OCI-LY1 (cell line): ENCODE results near the gene DGCR2.
"Not testable (repeated sequence)": the region's sequence is repeated elsewhere in the genome, so short reads cannot be mapped to it uniquely, and the experiment has no call there.

ENCODE experiments used
- H2AFZ ChIP-seq: fragments of 200-600 bp; sonication (generic), shearing (Covaris generic); 2 replicates; pipeline ENCODE4 v1.6.0; 2014; ENCODE audit warnings: antibody characterized with exemption, mild to moderate bottlenecking, low read length
- H3F3A ChIP-seq: fragments of 200-600 bp; sonication (generic), shearing (Covaris generic); 2 replicates; pipeline ENCODE4 v1.6.0; 2014; ENCODE audit warnings: mild to moderate bottlenecking, antibody characterized with exemption, low read length, moderate library complexity; ENCODE audit not compliant: insufficient read depth
- H3K27ac ChIP-seq: fragments of 200-600 bp; sonication (generic); 2 replicates; pipeline ENCODE4 v1.5.1; 2014; ENCODE audit warnings: low read length, mixed run types, mild to moderate bottlenecking, low read depth; ENCODE audit not compliant: poor library complexity, severe bottlenecking
- H3K27me3 ChIP-seq: fragments of 200-600 bp; sonication (generic); 2 replicates; pipeline ENCODE4 v1.6.0; 2014; ENCODE audit warnings: antibody characterized with exemption, mild to moderate bottlenecking, low read length, moderate library complexity; ENCODE audit not compliant: insufficient read depth
- H3K36me3 ChIP-seq: fragments of 200-600 bp; sonication (generic); 2 replicates; pipeline ENCODE4 v1.6.1; 2014; ENCODE audit warnings: mild to moderate bottlenecking, antibody characterized with exemption, low read length, moderate library complexity, mixed read lengths; ENCODE audit not compliant: insufficient read depth
- H3K4me1 ChIP-seq: fragments of 200-600 bp; sonication (generic); 2 replicates; pipeline ENCODE4 v1.5.1; 2014; ENCODE audit warnings: mild to moderate bottlenecking, low read length, moderate library complexity; ENCODE audit not compliant: insufficient read depth, severe bottlenecking
- H3K4me2 ChIP-seq: fragments of 200-600 bp; sonication (generic), shearing (Covaris generic); 2 replicates; pipeline ENCODE4 v1.6.1; 2014; ENCODE audit warnings: low read length
- H3K4me3 ChIP-seq: fragments of 200-600 bp; sonication (generic); 2 replicates; pipeline ENCODE4 v1.5.1; 2014; ENCODE audit warnings: low read length, low read depth, mild to moderate bottlenecking, mixed read lengths; ENCODE audit not compliant: poor library complexity, severe bottlenecking
- H3K79me2 ChIP-seq: fragments of 200-600 bp; shearing (Covaris generic); 2 replicates; pipeline ENCODE4 v1.6.1; 2016; ENCODE audit warnings: mixed run types, low read length, mixed read lengths; ENCODE audit not compliant: insufficient read depth
- H3K9ac ChIP-seq: fragments of 200-600 bp; sonication (generic), shearing (Covaris generic); 2 replicates; pipeline ENCODE4 v1.6.1; 2014; ENCODE audit warnings: mild to moderate bottlenecking, low read length, mixed read lengths
- H3K9me2 ChIP-seq: fragments of 200-600 bp; sonication (generic), shearing (Covaris generic); 2 replicates; pipeline ENCODE4 v1.6.1; 2014; ENCODE audit warnings: low read depth, mild to moderate bottlenecking, low read length, mixed read lengths
- H3K9me3 ChIP-seq: fragments of 200-600 bp; shearing (Covaris generic); 2 replicates; pipeline ENCODE4 v1.6.1; 2014; ENCODE audit warnings: low read length, mixed read lengths
- H4K20me1 ChIP-seq: fragments of 200-600 bp; sonication (generic), shearing (Covaris generic); 2 replicates; pipeline ENCODE4 v1.6.0; 2016; ENCODE audit warnings: mild to moderate bottlenecking, low read length; ENCODE audit not compliant: insufficient read depth
- CTCF ChIP-seq: fragments of 200-600 bp; sonication (generic), shearing (Covaris generic); IDR thresholded peaks from 2 replicates; pipeline ENCODE4 v1.5.1; 2017; ENCODE audit warnings: mild to moderate bottlenecking, antibody characterized with exemption, low read length, moderate library complexity, mixed read lengths
- EZH2 ChIP-seq: fragments of 200-600 bp; sonication (generic), shearing (Covaris generic); IDR thresholded peaks from 2 replicates; pipeline ENCODE4 v1.8.0; 2017; ENCODE audit warnings: borderline replicate concordance, mixed run types, mild to moderate bottlenecking, antibody characterized with exemption, low read length, moderate library complexity, mixed read lengths

DGCR2 gene

GRCh38 chr22:19164425-19164824, 42.2 kb upstream of the DGCR2 start:
- TF ChIP-seq CTCF (no peak), EZH2 (no peak)
- no peak overlapping the region for H3K9ac ChIP-seq
- H3K9me3 ChIP-seq = no peaks in the 10 kb centered on the region
- H3K4me3 ChIP-seq = no peak overlapping the region
- H3F3A ChIP-seq = no peaks in the 10 kb centered on the region
- H3K4me1 ChIP-seq = no peaks in the 10 kb centered on the region
- H3K79me2 ChIP-seq = no peaks in the 10 kb centered on the region
- no peak overlapping the region for H3K4me2 ChIP-seq
- no peaks in the 10 kb centered on the region for H4K20me1 ChIP-seq
- no peak overlapping the region for H3K27ac ChIP-seq
- H3K27me3 ChIP-seq = peaks cover 7% of the 10 kb centered on the region; the same call in 1 of the 2 replicates
- no peaks in the 10 kb centered on the region for H3K9me2 ChIP-seq
- no peak overlapping the region for H2AFZ ChIP-seq
- no peaks in the 10 kb centered on the region; the same call in 1 of the 2 replicates for H3K36me3 ChIP-seq

- H3K27me3 ChIP-seq, H3K79me2 ChIP-seq, H3K36me3 ChIP-seq, H3K4me3 ChIP-seq, H3K4me1 ChIP-seq, H3K9me2 ChIP-seq, H2AFZ ChIP-seq, H3K27ac ChIP-seq, H3K9me3 ChIP-seq, H3K9ac ChIP-seq, H4K20me1 ChIP-seq, H3F3A ChIP-seq, H3K4me2 ChIP-seq: not testable (repeated sequence)
These were observed 36.4 kb upstream of the DGCR2 start for GRCh38 chr22:19158649-19159048.

- H3K79me2 ChIP-seq, H3K27ac ChIP-seq, H3K4me1 ChIP-seq, H3K36me3 ChIP-seq, H3K4me3 ChIP-seq, H3K9me3 ChIP-seq, H4K20me1 ChIP-seq, H2AFZ ChIP-seq, H3K27me3 ChIP-seq, H3K9ac ChIP-seq, H3K4me2 ChIP-seq, H3F3A ChIP-seq, H3K9me2 ChIP-seq: not testable (repeated sequence)
These were observed 33.9 kb upstream of the DGCR2 start for GRCh38 chr22:19156109-19156508.

- TF ChIP-seq EZH2 (no peak), CTCF (no peak)
- no peaks in the 10 kb centered on the region for H3F3A ChIP-seq
These were observed 31.0 kb upstream of the DGCR2 start for GRCh38 chr22:19152942-19153883.

More at GRCh38 chr22:19152942-19153883, 31.0 kb upstream of the DGCR2 start:
- Histone ChIP-seq H4K20me1 (no peaks in the 10 kb centered on the region), H3K27me3 (no peaks in the 10 kb centered on the region; the same call in 1 of the 2 replicates), H2AFZ (no peak overlapping the region), H3K27ac (no peak overlapping the region), H3K4me2 (no peak overlapping the region), H3K9ac (no peak overlapping the region), H3K9me3 (no peaks in the 10 kb centered on the region), H3K4me1 (no peaks in the 10 kb centered on the region), H3K79me2 (no peaks in the 10 kb centered on the region), H3K9me2 (no peaks in the 10 kb centered on the region), H3K36me3 (no peaks in the 10 kb centered on the region), H3K4me3 (no peak overlapping the region)
